ENCODE results near the gene PRUNE1.

The PRUNE1 gene

GRCh38 chr1:151026460-151026859 lies 18.2 kb downstream of the PRUNE1 start:
- DNase-seq (ENCODE audit: extremely low read depth, low read depth): no peak
- no peak for TF ChIP-seq CTCF (IDR thresholded peaks at IDR 0.05; ENCODE audit: low read depth, low read length)

- DNase-seq (ENCODE audit: extremely low read depth, low read depth): no peak
- no peak for TF ChIP-seq CTCF (IDR thresholded peaks at IDR 0.05; ENCODE audit: low read depth, low read length)
These were observed 23.9 kb downstream of the PRUNE1 start for GRCh38 chr1:151032164-151032563.

- TF ChIP-seq CTCF (IDR thresholded peaks at IDR 0.05; ENCODE audit: low read depth, low read length): no peak
- DNase-seq (ENCODE audit: extremely low read depth, low read depth): no peak
These were observed 26.9 kb downstream of the PRUNE1 start for GRCh38 chr1:151035167-151035566.

GRCh38 chr1:151036356-151036755 lies 28.1 kb downstream of the PRUNE1 start, which contains the start of gene BNIPL:
Gene BNIPL, plus strand, starts transcription at chr1:151036586. Its CDS starts 140 bp downstream, at chr1:151036726.
- DNase-seq (ENCODE audit: extremely low read depth, low read depth): no peak
- no peak for TF ChIP-seq CTCF (IDR thresholded peaks at IDR 0.05; ENCODE audit: low read depth, low read length)

- no peak for TF ChIP-seq CTCF (IDR thresholded peaks at IDR 0.05; ENCODE audit: low read depth, low read length)
These were observed 28.8 kb downstream of the PRUNE1 start for GRCh38 chr1:151037032-151037431.

GRCh38 chr1:151039521-151039920 lies 31.3 kb downstream of the PRUNE1 start:
- DNase-seq (ENCODE audit: extremely low read depth, low read depth): no peak
- TF ChIP-seq CTCF (IDR thresholded peaks at IDR 0.05; ENCODE audit: low read depth, low read length): no peak

More at GRCh38 chr1:151037032-151037431, 28.8 kb downstream of the PRUNE1 start:
- no peak for DNase-seq (ENCODE audit: extremely low read depth, low read depth)

- no peak for TF ChIP-seq CTCF (IDR thresholded peaks at IDR 0.05; ENCODE audit: low read depth, low read length)
- DNase-seq (ENCODE audit: extremely low read depth, low read depth): no peak
These were observed 34.9 kb downstream of the PRUNE1 start for GRCh38 chr1:151043163-151043562.
